Keratinocyte (primary cell): ENCODE measurements around the gene BEAN1.

Experiments
- EZH2 ChIP-seq: IDR thresholded peaks from one replicate; pipeline ENCODE4 v1.6.1; 2012; ENCODE audit warnings: inconsistent platforms, mild to moderate bottlenecking, low read length, moderate library complexity
- TF ChIP-seq, protein P1 (sequence below), 3 experiments: IDR thresholded peaks in 1 of 3; conservative IDR thresholded peaks in 1 of 3; optimal IDR thresholded peaks in 1 of 3; 2 replicates in 2 of 3; 3 replicates in 1 of 3; pipeline versions ENCODE3 to v1.5.1; 2011; ENCODE audit warnings: low read length in 3 of 3, mild to moderate bottlenecking in 3 of 3, moderate library complexity in 2 of 3, control low read depth in 1 of 3, inconsistent platforms in 1 of 3; ENCODE audit not compliant: insufficient read depth in 2 of 3; ENCODE audit errors: extremely low read depth in 1 of 3

DNA sequence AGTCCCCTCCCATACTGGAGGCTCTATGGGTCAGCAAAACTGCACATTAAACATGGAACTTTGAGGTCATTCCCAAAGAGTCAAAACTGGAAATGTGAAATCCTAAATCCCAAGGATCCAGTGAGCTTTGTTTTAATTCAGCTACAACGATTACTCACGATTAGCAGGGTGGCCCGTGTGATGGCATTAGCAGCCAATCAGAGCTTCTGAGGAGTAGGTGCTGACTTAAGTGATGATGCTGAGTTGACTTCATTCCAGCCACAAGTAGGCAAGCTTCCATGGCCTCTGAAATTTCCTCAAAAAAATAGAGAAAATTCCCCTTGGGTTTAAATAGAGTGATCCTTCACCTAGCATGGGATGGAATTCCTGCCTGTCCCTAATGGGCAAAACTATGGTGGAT, 28.1 kb upstream of the BEAN1 start:
- TF ChIP-seq, protein P1, sequence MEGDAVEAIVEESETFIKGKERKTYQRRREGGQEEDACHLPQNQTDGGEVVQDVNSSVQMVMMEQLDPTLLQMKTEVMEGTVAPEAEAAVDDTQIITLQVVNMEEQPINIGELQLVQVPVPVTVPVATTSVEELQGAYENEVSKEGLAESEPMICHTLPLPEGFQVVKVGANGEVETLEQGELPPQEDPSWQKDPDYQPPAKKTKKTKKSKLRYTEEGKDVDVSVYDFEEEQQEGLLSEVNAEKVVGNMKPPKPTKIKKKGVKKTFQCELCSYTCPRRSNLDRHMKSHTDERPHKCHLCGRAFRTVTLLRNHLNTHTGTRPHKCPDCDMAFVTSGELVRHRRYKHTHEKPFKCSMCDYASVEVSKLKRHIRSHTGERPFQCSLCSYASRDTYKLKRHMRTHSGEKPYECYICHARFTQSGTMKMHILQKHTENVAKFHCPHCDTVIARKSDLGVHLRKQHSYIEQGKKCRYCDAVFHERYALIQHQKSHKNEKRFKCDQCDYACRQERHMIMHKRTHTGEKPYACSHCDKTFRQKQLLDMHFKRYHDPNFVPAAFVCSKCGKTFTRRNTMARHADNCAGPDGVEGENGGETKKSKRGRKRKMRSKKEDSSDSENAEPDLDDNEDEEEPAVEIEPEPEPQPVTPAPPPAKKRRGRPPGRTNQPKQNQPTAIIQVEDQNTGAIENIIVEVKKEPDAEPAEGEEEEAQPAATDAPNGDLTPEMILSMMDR (optimal IDR thresholded peaks at IDR 0.05 in 1 of 3, IDR thresholded peaks at IDR 0.05 in 1 of 3, conservative IDR thresholded peaks at IDR 0.05 in 1 of 3; ENCODE audit: extremely low read depth in 1 of 3, insufficient read depth in 2 of 3, low read length in 3 of 3), result no peak
- no peak for TF ChIP-seq EZH2
